ENCODE results near the gene CUTC. TPM values are rescaled to one million over a fixed set of nuclear protein-coding genes. Genes with fewer than 3 reads are reported as not detected.
A peak's percentile ranks its signal among the peaks of the same experiment; 100 is the strongest.

CUTC gene
- polyA plus RNA-seq (2012; ENCODE audit: insufficient read length, low read depth) = 24.5 TPM

GRCh38 chr10:99732033-99732842, at the start of gene CUTC, which contains the start of gene COX15:
Gene CUTC, plus strand, starts transcription at chr10:99732234. Its CDS starts 115 bp downstream, at chr10:99732349.
Gene COX15, minus strand, starts transcription at chr10:99732127. Its CDS starts 78 bp downstream, at chr10:99732049.
- TF ChIP-seq SIN3A (IDR thresholded peaks at IDR 0.05; ENCODE audit: borderline replicate concordance, insufficient read depth, low read length) (no peak), TAF1 (IDR thresholded peaks at IDR 0.05; ENCODE audit: borderline replicate concordance, insufficient read depth, low read length) (peak; percentile 86; the same call in 1 of the 2 replicates), POLR2AphosphoS5 (IDR thresholded peaks at IDR 0.05; ENCODE audit: low read depth, low read length) (peak; percentile 91), REST (IDR thresholded peaks at IDR 0.05; ENCODE audit: insufficient read depth in 1 of 2, low read depth in 2 of 2, low read length in 2 of 2) (peak; percentile 27 to 32; a peak in 2 of 4 replicates), FOXP2 (optimal IDR thresholded peaks at IDR 0.05; ENCODE audit: borderline replicate concordance, extremely low read depth, extremely low read length, insufficient read depth) (peak; percentile 95)

GRCh38 chr10:99682752-99683151, 49.3 kb upstream of the CUTC start:
- TF ChIP-seq POLR2AphosphoS5 (IDR thresholded peaks at IDR 0.05; ENCODE audit: low read depth, low read length) (no peak), REST (IDR thresholded peaks at IDR 0.05; ENCODE audit: insufficient read depth in 1 of 2, low read depth in 2 of 2, low read length in 2 of 2) (no peak), FOXP2 (optimal IDR thresholded peaks at IDR 0.05; ENCODE audit: borderline replicate concordance, extremely low read depth, extremely low read length, insufficient read depth) (no peak), SIN3A (IDR thresholded peaks at IDR 0.05; ENCODE audit: borderline replicate concordance, insufficient read depth, low read length) (no peak)

- TF ChIP-seq SIN3A (IDR thresholded peaks at IDR 0.05; ENCODE audit: borderline replicate concordance, insufficient read depth, low read length) = no peak
- TF ChIP-seq TAF1 (IDR thresholded peaks at IDR 0.05; ENCODE audit: borderline replicate concordance, insufficient read depth, low read length) = no peak
- TF ChIP-seq POLR2AphosphoS5 (IDR thresholded peaks at IDR 0.05; ENCODE audit: low read depth, low read length) = no peak
- TF ChIP-seq REST (IDR thresholded peaks at IDR 0.05; ENCODE audit: insufficient read depth in 1 of 2, low read depth in 2 of 2, low read length in 2 of 2) = no peak
- no peak for TF ChIP-seq FOXP2 (optimal IDR thresholded peaks at IDR 0.05; ENCODE audit: borderline replicate concordance, extremely low read depth, extremely low read length, insufficient read depth)
Observed at GRCh38 chr10:99685597-99685967, 46.5 kb upstream of the CUTC start.

GRCh38 chr10:99689461-99689860, 42.6 kb upstream of the CUTC start:
- TF ChIP-seq POLR2AphosphoS5 (IDR thresholded peaks at IDR 0.05; ENCODE audit: low read depth, low read length) (no peak), REST (IDR thresholded peaks at IDR 0.05; ENCODE audit: insufficient read depth in 1 of 2, low read depth in 2 of 2, low read length in 2 of 2) (no peak), SIN3A (IDR thresholded peaks at IDR 0.05; ENCODE audit: borderline replicate concordance, insufficient read depth, low read length) (no peak), TAF1 (IDR thresholded peaks at IDR 0.05; ENCODE audit: borderline replicate concordance, insufficient read depth, low read length) (no peak), FOXP2 (optimal IDR thresholded peaks at IDR 0.05; ENCODE audit: borderline replicate concordance, extremely low read depth, extremely low read length, insufficient read depth) (no peak)

Measured in PFSK-1 (cell line).